ENCODE results near the gene RAB3GAP2. TPM values are rescaled to one million over a fixed set of nuclear protein-coding genes. Genes with fewer than 3 reads are reported as not detected.
A peak's percentile ranks its signal among the peaks of the same experiment; 100 is the strongest.

Gene RAB3GAP2
- total and polyA plus RNA-seq, 10 of the 15 experiments (the other 5 are each of a cell fraction or from before 2014, with no cell fraction given): 11.9 to 51.1 (median 24.4) TPM

GRCh38 chr1:220195701-220196100, 76.6 kb downstream of the RAB3GAP2 start:
- CTCF ChIA-PET: interaction anchor here (0.7 to 4.2 kb wide), 9 partner anchors 9 to 581 kb away, joined by 3 to 14 read pairs (median 4); partner anchors contain the start of gene BPNT1
- H3K27ac ChIP-seq (ENCODE audit: control insufficient read depth, insufficient read depth): no peak overlapping the region

DNA sequence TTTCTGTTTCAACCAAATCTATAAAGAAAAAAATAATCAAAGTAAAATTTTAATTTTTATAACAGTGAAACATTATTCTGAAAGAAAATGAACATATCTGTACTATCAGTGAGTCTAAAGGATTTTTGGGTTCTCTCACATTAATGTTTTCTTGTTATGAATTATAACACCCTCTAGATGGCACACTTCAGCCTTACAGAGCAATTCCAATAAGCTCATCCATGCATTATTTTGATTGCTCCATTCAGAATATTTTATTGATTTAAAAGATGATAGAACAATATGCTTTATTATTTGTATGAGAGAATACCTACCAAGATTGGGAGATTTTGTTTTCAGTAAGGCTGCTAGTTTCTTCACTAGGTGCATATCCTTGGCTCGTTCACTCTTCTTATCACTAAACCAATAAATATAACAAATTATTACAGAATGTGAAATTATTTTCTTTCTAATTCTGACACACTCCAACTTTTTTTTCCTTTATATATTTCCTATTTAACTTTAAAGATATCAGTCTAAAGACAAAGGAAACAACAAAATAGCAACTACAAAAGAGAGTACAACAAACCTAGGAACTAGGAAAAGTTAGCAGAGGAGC, 82.4 kb downstream of the RAB3GAP2 start:
- ChIA-PET CTCF (interaction anchor here (0.6 to 8.3 kb wide), 17 partner anchors 8 to 544 kb away, joined by 3 to 101 read pairs (median 4); no protein-coding TSS in a partner anchor), RAD21 (ENCODE audit: unreplicated experiment) (interaction anchor here (0.6 to 1.6 kb wide), 9 partner anchors 18 to 544 kb away, joined by 3 to 6 read pairs (median 4); no protein-coding TSS in a partner anchor), SMC1A (ENCODE audit: uncharacterized antibody, unreplicated experiment) (interaction anchor here (1.3 to 3.2 kb wide), 6 partner anchors 15 to 587 kb away, joined by 4 to 16 read pairs (median 6); no protein-coding TSS in a partner anchor), POLR2A (interaction anchor here (0.7 kb wide), 1 partner anchor 162 kb away, joined by 3 read pairs; no protein-coding TSS in a partner anchor)
- BruUV-seq (replicated peaks): no TSS peak
- Histone ChIP-seq H2AFZ (ENCODE audit: control insufficient read depth, low read depth, low read length) (no peak overlapping the region), H3K36me3 (ENCODE audit: control insufficient read depth in 2 of 2, insufficient read depth in 2 of 2, low read length in 1 of 2) (peaks cover 0 to 29% of the 10 kb centered on the region in 2 experiments; a peak in 3 of 4 replicates), H4K20me1 (ENCODE audit: control insufficient read depth, insufficient read depth) (no peaks in the 10 kb centered on the region), H3K79me2 (ENCODE audit: control insufficient read depth, insufficient read depth, low read length) (no peaks in the 10 kb centered on the region), H3K27ac (ENCODE audit: control insufficient read depth, insufficient read depth) (no peak overlapping the region), H3K9me3 (replicated peaks; ENCODE audit: control insufficient read depth, insufficient read depth, low read length) (no peaks in the 10 kb centered on the region), H3K4me3 (no peak overlapping the region), H3K4me1 (ENCODE audit: control insufficient read depth, insufficient read depth, low read length) (no peaks in the 10 kb centered on the region), H3K27me3 (replicated peaks in 1 of 2; ENCODE audit: control insufficient read depth in 2 of 2, insufficient read depth in 2 of 2, low read length in 1 of 2) (no peaks in the 10 kb centered on the region), H3K4me2 (ENCODE audit: control insufficient read depth, insufficient read depth) (no peak overlapping the region), H3K9ac (ENCODE audit: control insufficient read depth, insufficient read depth, low read length) (no peak overlapping the region)
- ATAC-seq (peak; percentile 67), FAIRE-seq (no peak), DNase-seq (ENCODE audit: low read depth, low spot score) (no peak)
- intact Hi-C loops (cut with micrococcal nuclease; ENCODE audit: unreplicated experiment) (loop anchor here (1.0 kb wide), 1 partner anchor 586 kb away; no protein-coding TSS in a partner anchor), in situ Hi-C loops (cut with MboI) (no loop called here)
- WGBS (ENCODE audit: insufficient coverage, insufficient replicate concordance, low lambda C conversion rate, missing lambda C conversion rate): 100% methylated on average over 1 of the region's 1 CpG
- TF ChIP-seq CUX1 (IDR thresholded peaks at IDR 0.05; ENCODE audit: insufficient replicate concordance, low read depth, low read length) (no peak), DPF2 (IDR thresholded peaks at IDR 0.05) (no peak)
- TF ChIP-seq, protein P1, sequence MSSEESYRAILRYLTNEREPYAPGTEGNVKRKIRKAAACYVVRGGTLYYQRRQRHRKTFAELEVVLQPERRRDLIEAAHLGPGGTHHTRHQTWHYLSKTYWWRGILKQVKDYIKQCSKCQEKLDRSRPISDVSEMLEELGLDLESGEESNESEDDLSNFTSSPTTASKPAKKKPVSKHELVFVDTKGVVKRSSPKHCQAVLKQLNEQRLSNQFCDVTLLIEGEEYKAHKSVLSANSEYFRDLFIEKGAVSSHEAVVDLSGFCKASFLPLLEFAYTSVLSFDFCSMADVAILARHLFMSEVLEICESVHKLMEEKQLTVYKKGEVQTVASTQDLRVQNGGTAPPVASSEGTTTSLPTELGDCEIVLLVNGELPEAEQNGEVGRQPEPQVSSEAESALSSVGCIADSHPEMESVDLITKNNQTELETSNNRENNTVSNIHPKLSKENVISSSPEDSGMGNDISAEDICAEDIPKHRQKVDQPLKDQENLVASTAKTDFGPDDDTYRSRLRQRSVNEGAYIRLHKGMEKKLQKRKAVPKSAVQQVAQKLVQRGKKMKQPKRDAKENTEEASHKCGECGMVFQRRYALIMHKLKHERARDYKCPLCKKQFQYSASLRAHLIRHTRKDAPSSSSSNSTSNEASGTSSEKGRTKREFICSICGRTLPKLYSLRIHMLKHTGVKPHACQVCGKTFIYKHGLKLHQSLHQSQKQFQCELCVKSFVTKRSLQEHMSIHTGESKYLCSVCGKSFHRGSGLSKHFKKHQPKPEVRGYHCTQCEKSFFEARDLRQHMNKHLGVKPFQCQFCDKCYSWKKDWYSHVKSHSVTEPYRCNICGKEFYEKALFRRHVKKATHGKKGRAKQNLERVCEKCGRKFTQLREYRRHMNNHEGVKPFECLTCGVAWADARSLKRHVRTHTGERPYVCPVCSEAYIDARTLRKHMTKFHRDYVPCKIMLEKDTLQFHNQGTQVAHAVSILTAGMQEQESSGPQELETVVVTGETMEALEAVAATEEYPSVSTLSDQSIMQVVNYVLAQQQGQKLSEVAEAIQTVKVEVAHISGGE (CRISPR knock-in tag; IDR thresholded peaks at IDR 0.05): no peak

More at GRCh38 chr1:220195701-220196100, 76.6 kb downstream of the RAB3GAP2 start:
- no peak for ATAC-seq
- H3K4me3 ChIP-seq: no peak overlapping the region
- no peaks in the 10 kb centered on the region for H3K79me2 ChIP-seq (ENCODE audit: control insufficient read depth, insufficient read depth, low read length)
- H3K4me2 ChIP-seq (ENCODE audit: control insufficient read depth, insufficient read depth): no peak overlapping the region
- no peaks in the 10 kb centered on the region for H4K20me1 ChIP-seq (ENCODE audit: control insufficient read depth, insufficient read depth)
- H3K27me3 ChIP-seq (replicated peaks in 1 of 2; ENCODE audit: control insufficient read depth in 2 of 2, insufficient read depth in 2 of 2, low read length in 1 of 2): no peaks in the 10 kb centered on the region
- POLR2A ChIA-PET: no interaction called here
- SMC1A ChIA-PET (ENCODE audit: uncharacterized antibody, unreplicated experiment): interaction anchor here (0.9 to 2.7 kb wide), 11 partner anchors 9 to 207 kb away, joined by 3 to 18 read pairs (median 3); no protein-coding TSS in a partner anchor
- H3K9me3 ChIP-seq (replicated peaks; ENCODE audit: control insufficient read depth, insufficient read depth, low read length): no peaks in the 10 kb centered on the region
- no peak overlapping the region for H2AFZ ChIP-seq (ENCODE audit: control insufficient read depth, low read depth, low read length)
- in situ Hi-C loops (cut with MboI): no loop called here
- no peak for DNase-seq (ENCODE audit: low read depth, low spot score)
- FAIRE-seq: no peak
- no peaks in the 10 kb centered on the region for H3K4me1 ChIP-seq (ENCODE audit: control insufficient read depth, insufficient read depth, low read length)
- H3K9ac ChIP-seq (ENCODE audit: control insufficient read depth, insufficient read depth, low read length): no peak overlapping the region
- intact Hi-C loops (cut with micrococcal nuclease; ENCODE audit: unreplicated experiment): no loop called here
- peaks cover 0 to 26% of the 10 kb centered on the region in 2 experiments; a peak in 2 of 4 replicates for H3K36me3 ChIP-seq (ENCODE audit: control insufficient read depth in 2 of 2, insufficient read depth in 2 of 2, low read length in 1 of 2)
- RAD21 ChIA-PET (ENCODE audit: unreplicated experiment): interaction anchor here (2.1 to 2.3 kb wide), 2 partner anchors 10 to 23 kb away, joined by 6 to 8 read pairs; no protein-coding TSS in a partner anchor
- TF ChIP-seq CBX3 (IDR thresholded peaks at IDR 0.05; ENCODE audit: borderline replicate concordance, low read depth): no peak
- BruUV-seq (replicated peaks): no TSS peak
